ENCODE data around the gene FEN1.

GRCh38 chr11:61816736-61817455 lies 24.2 kb downstream of the FEN1 start, which contains the start of gene FADS1:
- TF ChIP-seq CTCF (IDR thresholded peaks at IDR 0.05) (peak; percentile 43 to 75 (median 68)), EP300 (IDR thresholded peaks at IDR 0.05) (peak; percentile 55 to 88)
